Measurements from ENCODE around the gene ADCK1.

The ADCK1 gene

GRCh38 chr14:77812028-77812427, 12.1 kb downstream of the ADCK1 start:
- DNase-seq: no peak

GRCh38 chr14:77812682-77813081, 12.8 kb downstream of the ADCK1 start:
- DNase-seq: peak; percentile 54

- no peak for DNase-seq
These were observed 22.4 kb downstream of the ADCK1 start for GRCh38 chr14:77822307-77822706.

- peak; percentile 63 for DNase-seq
These were observed 22.8 kb downstream of the ADCK1 start for GRCh38 chr14:77822741-77823140.

GRCh38 chr14:77823378-77823777, 23.5 kb downstream of the ADCK1 start:
- DNase-seq: no peak

- peak; percentile 98 for DNase-seq
These were observed 26.1 kb downstream of the ADCK1 start for GRCh38 chr14:77825895-77826519.

GRCh38 chr14:77830692-77831091, 30.8 kb downstream of the ADCK1 start:
- DNase-seq: no peak

- DNase-seq: no peak
These were observed 32.4 kb downstream of the ADCK1 start for GRCh38 chr14:77832297-77832696.

- no peak for DNase-seq
These were observed 38.0 kb downstream of the ADCK1 start for GRCh38 chr14:77837926-77838325.

- no peak for DNase-seq
These were observed 39.1 kb downstream of the ADCK1 start for GRCh38 chr14:77838831-77839511.

- no peak for DNase-seq
These were observed 43.3 kb downstream of the ADCK1 start for GRCh38 chr14:77843195-77843594.

GRCh38 chr14:77843651-77844050, 43.7 kb downstream of the ADCK1 start:
- no peak for DNase-seq

GRCh38 chr14:77844802-77845201, 44.9 kb downstream of the ADCK1 start:
- no peak for DNase-seq

GRCh38 chr14:77848031-77848430, 48.1 kb downstream of the ADCK1 start:
- DNase-seq: no peak

GRCh38 chr14:77849711-77850110, 49.8 kb downstream of the ADCK1 start:
- no peak for DNase-seq

GRCh38 chr14:77853919-77854318, 54.0 kb downstream of the ADCK1 start:
- no peak for DNase-seq

GRCh38 chr14:77856941-77857340, 57.0 kb downstream of the ADCK1 start:
- peak; percentile 52 for DNase-seq

GRCh38 chr14:77859934-77860570, 60.1 kb downstream of the ADCK1 start:
- DNase-seq: peak; percentile 90

- DNase-seq: no peak
These were observed 61.3 kb downstream of the ADCK1 start for GRCh38 chr14:77861201-77861600.

- DNase-seq: peak; percentile 75
These were observed 62.4 kb downstream of the ADCK1 start for GRCh38 chr14:77862154-77862786.

GRCh38 chr14:77864085-77864484, 64.2 kb downstream of the ADCK1 start:
- DNase-seq: peak; percentile 36

- no peak for DNase-seq
These were observed 64.7 kb downstream of the ADCK1 start for GRCh38 chr14:77864580-77864979.

GRCh38 chr14:77865455-77865854, 65.5 kb downstream of the ADCK1 start:
- DNase-seq: no peak

GRCh38 chr14:77866932-77867331, 67.0 kb downstream of the ADCK1 start:
- no peak for DNase-seq
